Measurements from ENCODE around the gene MYO15B. TPM values are rescaled to one million over a fixed set of nuclear protein-coding genes. Genes with fewer than 3 reads are reported as not detected.
"Not testable (repeated sequence)": the region's sequence is repeated elsewhere in the genome, so short reads cannot be mapped to it uniquely, and the experiment has no call there.

Gene MYO15B
- total RNA-seq, 1 donor from 2014 or later = 285 TPM

GRCh38 chr17:75637551-75637950, 50.0 kb downstream of the MYO15B start:
- no peak overlapping the region for H3K4me3 ChIP-seq
- TF ChIP-seq CTCF (IDR thresholded peaks at IDR 0.05) = no peak
- intact Hi-C loops (cut with DNase I) = no loop called here
- peaks cover 11 to 19% of the 10 kb centered on the region in 2 donors for H3K4me1 ChIP-seq
- peaks cover 2 to 3% of the 10 kb centered on the region in 2 donors for H3K36me3 ChIP-seq
- no peaks in the 10 kb centered on the region for H3K27me3 ChIP-seq
- H3K9me3 ChIP-seq = no peaks in the 10 kb centered on the region
- no peak for DNase-seq (ENCODE audit: low spot score in 2 of 2)
- H3K27ac ChIP-seq = no peak overlapping the region

GRCh38 chr17:75638039-75638438, 50.4 kb downstream of the MYO15B start:
- H3K4me3 ChIP-seq; H3K36me3 ChIP-seq; DNase-seq (ENCODE audit: low spot score in 2 of 2); H3K27ac ChIP-seq; H3K27me3 ChIP-seq; H3K9me3 ChIP-seq; intact Hi-C loops (cut with DNase I): not testable (repeated sequence)
- H3K4me1 ChIP-seq = peaks cover 11 to 15% of the 10 kb centered on the region in 2 donors

- intact Hi-C loops (cut with DNase I) = no loop called here
- Histone ChIP-seq H3K4me3 (no peak overlapping the region), H3K36me3 (peaks cover 2 to 3% of the 10 kb centered on the region in 2 donors), H3K9me3 (no peaks in the 10 kb centered on the region), H3K27ac (no peak overlapping the region), H3K4me1 (peaks cover 3 to 6% of the 10 kb centered on the region in 2 donors), H3K27me3 (no peaks in the 10 kb centered on the region)
- no peak for DNase-seq (ENCODE audit: low spot score in 2 of 2)
- no peak for TF ChIP-seq CTCF (IDR thresholded peaks at IDR 0.05)
Measured at GRCh38 chr17:75638893-75639292, 51.3 kb downstream of the MYO15B start.

GRCh38 chr17:75639327-75639726, 51.7 kb downstream of the MYO15B start:
- no peak for DNase-seq (ENCODE audit: low spot score in 2 of 2)
- TF ChIP-seq CTCF (IDR thresholded peaks at IDR 0.05) = no peak
- no peak overlapping the region for H3K27ac ChIP-seq
- peaks cover 3 to 5% of the 10 kb centered on the region in 2 donors for H3K36me3 ChIP-seq
- H3K9me3 ChIP-seq = no peaks in the 10 kb centered on the region
- H3K4me3 ChIP-seq = no peak overlapping the region
- intact Hi-C loops (cut with DNase I) = no loop called here
- no peaks in the 10 kb centered on the region for H3K27me3 ChIP-seq
- H3K4me1 ChIP-seq = peaks cover 0 to 2% of the 10 kb centered on the region in 2 donors

GRCh38 chr17:75639771-75640555, 52.4 kb downstream of the MYO15B start:
- intact Hi-C loops (cut with DNase I) = no loop called here
- no peaks in the 10 kb centered on the region for H3K9me3 ChIP-seq
- H3K4me1 ChIP-seq = no peaks in the 10 kb centered on the region
- no peak for DNase-seq (ENCODE audit: low spot score in 2 of 2)
- no peak overlapping the region for H3K27ac ChIP-seq
- no peak overlapping the region for H3K4me3 ChIP-seq
- H3K27me3 ChIP-seq = no peaks in the 10 kb centered on the region
- H3K36me3 ChIP-seq = peaks cover 3 to 5% of the 10 kb centered on the region in 2 donors
- TF ChIP-seq CTCF (IDR thresholded peaks at IDR 0.05) = no peak

GRCh38 chr17:75640556-75641119, 53.0 kb downstream of the MYO15B start:
- no peak for DNase-seq (ENCODE audit: low spot score in 2 of 2)
- Histone ChIP-seq H3K36me3 (peaks cover 3 to 5% of the 10 kb centered on the region in 2 donors), H3K4me1 (no peaks in the 10 kb centered on the region), H3K4me3 (no peak overlapping the region), H3K27me3 (no peaks in the 10 kb centered on the region), H3K27ac (no peak overlapping the region), H3K9me3 (no peaks in the 10 kb centered on the region)
- intact Hi-C loops (cut with DNase I) = no loop called here
- no peak for TF ChIP-seq CTCF (IDR thresholded peaks at IDR 0.05)
